IMR-90 (cell line): Measurements from ENCODE around the gene SPATA46. TPM values are rescaled to one million over a fixed set of nuclear protein-coding genes. Genes with fewer than 3 reads are reported as not detected.

Experiments
- ATAC-seq: fragments of 200-7000 bp; cut with Tn5 transposase; 2 replicates; pipeline ENCODE4 v1.9.1; 2020; ENCODE audit warnings: low read depth, mild to moderate bottlenecking, moderate library complexity
- BruUV-seq: library from RNA; stranded (reverse); fragments of 400-500 nt; replicated peaks from 2 replicates; lab custom pipeline; 2021; lab: Mats Ljungman, UMichigan
- CTCF ChIA-PET: fragments of 300-600 bp; formaldehyde crosslinking; extraction: SDS; loops from one replicate; lab custom pipeline; 2021; ENCODE audit warnings: antibody characterized with exemption; lab: Yijun Ruan, JAX
- POLR2A ChIA-PET: fragments of 300-600 bp; sonication (Branson Sonifier 250); formaldehyde crosslinking; loops from one replicate; lab custom pipeline; 2022; ENCODE audit warnings: antibody characterized with exemption; ENCODE audit not compliant: unreplicated experiment; lab: Charles Lee
- DNase-seq: peaks from one replicate; pipeline ENCODE4 v3.0.0; 2013
- H2AFZ ChIP-seq: replicated peaks from 2 replicates; pipeline ENCODE3; 2013; ENCODE audit warnings: low read length, mild to moderate bottlenecking; ENCODE audit not compliant: poor library complexity
- H2AK5ac ChIP-seq: 2 replicates; pipeline ENCODE4 v1.6.1; 2013; ENCODE audit warnings: low read depth, low read length, inconsistent platforms
- H2AK9ac ChIP-seq: replicated peaks from 2 replicates; pipeline ENCODE3; 2013; ENCODE audit warnings: mild to moderate bottlenecking, low read depth, low read length, moderate library complexity; ENCODE audit not compliant: poor library complexity
- H2BK120ac ChIP-seq: 2 replicates; pipeline ENCODE4 v1.6.1; 2013; ENCODE audit warnings: low read depth, low read length, inconsistent platforms
- H2BK15ac ChIP-seq: 3 replicates; pipeline ENCODE4 v1.6.1; 2013; ENCODE audit warnings: low read depth, low read length, inconsistent platforms
- H2BK20ac ChIP-seq: 2 replicates; pipeline ENCODE4 v1.6.1; 2013; ENCODE audit warnings: low read depth, mild to moderate bottlenecking, inconsistent platforms, low read length, moderate library complexity
- H2BK5ac ChIP-seq: 2 replicates; pipeline ENCODE4 v1.6.1; 2013; ENCODE audit warnings: mild to moderate bottlenecking, low read depth, low read length, inconsistent platforms; ENCODE audit not compliant: poor library complexity, severe bottlenecking
- H3K14ac ChIP-seq: replicated peaks from 2 replicates; pipeline ENCODE4 v1.6.1; 2013; ENCODE audit warnings: low read depth, low read length, inconsistent platforms
- H3K18ac ChIP-seq: 2 replicates; pipeline ENCODE4 v1.6.1; 2013; ENCODE audit warnings: low read depth, low read length, control low read depth
- H3K23ac ChIP-seq: 2 replicates; pipeline ENCODE4 v1.6.1; 2013; ENCODE audit warnings: low read depth, low read length, inconsistent platforms
- H3K27ac ChIP-seq: 2 replicates; pipeline ENCODE4 v1.5.1; 2013; ENCODE audit warnings: mild to moderate bottlenecking, control low read depth, low read length; ENCODE audit not compliant: insufficient read depth
- H3K27me3 ChIP-seq: 2 replicates; pipeline ENCODE4 v1.6.1; 2013; ENCODE audit warnings: low read length; ENCODE audit not compliant: control insufficient read depth, insufficient read depth
- H3K36me3 ChIP-seq: 2 replicates; pipeline ENCODE4 v1.6.1; 2013; ENCODE audit warnings: low read length, mixed read lengths; ENCODE audit not compliant: control insufficient read depth, insufficient read depth
- H3K4ac ChIP-seq: 2 replicates; pipeline ENCODE4 v1.6.1; 2013; ENCODE audit warnings: low read depth, low read length, inconsistent platforms
- H3K4me1 ChIP-seq: 2 replicates; pipeline ENCODE4 v1.6.1; 2013; ENCODE audit warnings: low read length, mixed read lengths; ENCODE audit not compliant: control insufficient read depth, insufficient read depth
- H3K4me2 ChIP-seq: 2 replicates; pipeline ENCODE4 v1.6.1; 2013; ENCODE audit warnings: low read depth, mild to moderate bottlenecking, control low read depth, low read length, moderate library complexity
- H3K4me3 ChIP-seq: 2 replicates; pipeline ENCODE4 v1.5.1; 2013; ENCODE audit warnings: low read depth, mild to moderate bottlenecking, control low read depth, low read length, moderate library complexity; ENCODE audit not compliant: insufficient read depth
- H3K56ac ChIP-seq: 2 replicates; pipeline ENCODE4 v1.6.1; 2013; ENCODE audit warnings: low read length, inconsistent platforms; ENCODE audit not compliant: insufficient read depth; ENCODE audit errors: extremely low read depth
- H3K79me1 ChIP-seq, 2 experiments: 2 replicates each; pipeline ENCODE4 v1.6.1; 2013; ENCODE audit warnings: low read length in 2 of 2, inconsistent platforms in 1 of 2, low read depth in 1 of 2
- H3K9ac ChIP-seq: 2 replicates; pipeline ENCODE4 v1.6.1; 2013; ENCODE audit warnings: low read depth, low read length, control low read depth
- H3K9me1 ChIP-seq: 2 replicates; pipeline ENCODE4 v1.6.1; 2013; ENCODE audit warnings: low read length, inconsistent platforms; ENCODE audit not compliant: insufficient read depth
- H3K9me3 ChIP-seq: 2 replicates; pipeline ENCODE4 v1.6.1; 2013; ENCODE audit warnings: low read length; ENCODE audit not compliant: control insufficient read depth, insufficient read depth
- H4K20me1 ChIP-seq: 2 replicates; pipeline ENCODE4 v1.6.1; 2013; ENCODE audit warnings: low read length, inconsistent platforms; ENCODE audit not compliant: insufficient read depth
- H4K5ac ChIP-seq: 2 replicates; pipeline ENCODE4 v1.6.1; 2013; ENCODE audit warnings: mild to moderate bottlenecking, low read depth, low read length, control low read depth
- H4K8ac ChIP-seq, 2 experiments: 2 replicates each; pipeline ENCODE4 v1.6.1; 2013; ENCODE audit warnings: low read depth in 2 of 2, low read length in 2 of 2, control low read depth in 1 of 2, inconsistent platforms in 1 of 2
- H4K91ac ChIP-seq: 2 replicates; pipeline ENCODE4 v1.6.1; 2013; ENCODE audit warnings: low read depth, low read length, inconsistent platforms; ENCODE audit not compliant: insufficient read depth
- CEBPB ChIP-seq: IDR thresholded peaks from 2 replicates; pipeline ENCODE4 v1.6.1; 2012; ENCODE audit warnings: low read depth, low read length, improper control_type of control experiment
- CHD1 ChIP-seq: IDR thresholded peaks from 2 replicates; pipeline ENCODE4 v1.6.1; 2012; ENCODE audit warnings: low read depth, low read length, improper control_type of control experiment
- FOS ChIP-seq: fragments of 150-350 bp; IDR thresholded peaks from 2 replicates; pipeline ENCODE4 v1.6.1; 2016; ENCODE audit warnings: low read depth, low read length
- MAFK ChIP-seq: IDR thresholded peaks from 2 replicates; pipeline ENCODE4 v1.6.1; 2012; ENCODE audit warnings: low read depth, low read length, improper control_type of control experiment
- MXI1 ChIP-seq: IDR thresholded peaks from 2 replicates; pipeline ENCODE4 v1.6.1; 2012; ENCODE audit warnings: low read depth, mild to moderate bottlenecking, low read length, moderate library complexity, borderline replicate concordance
- NFE2L2 ChIP-seq: fragments of 150-350 bp; IDR thresholded peaks from 2 replicates; pipeline ENCODE4 v1.6.1; 2016; ENCODE audit warnings: low read depth, mild to moderate bottlenecking, low read length
- RAD21 ChIP-seq: IDR thresholded peaks from 2 replicates; pipeline ENCODE4 v1.6.1; 2012; ENCODE audit warnings: low read length, improper control_type of control experiment
- RFX5 ChIP-seq: IDR thresholded peaks from 2 replicates; pipeline ENCODE4 v1.8.0; 2012; ENCODE audit warnings: low read depth, mild to moderate bottlenecking, low read length, moderate library complexity
- WGBS, 2 experiments: methylation state at CpG; one replicate each; pipeline versions ENCODE4 v1.1.5 to v1.1.7; 2013; ENCODE audit warnings: missing lambda C conversion rate in 2 of 2; ENCODE audit not compliant: insufficient read length in 1 of 2; ENCODE audit errors: extremely low coverage in 2 of 2; 5-methylcytosine and 5-hydroxymethylcytosine counted together
- dilution Hi-C: fragments of 300-500 bp; cut with HindIII; formaldehyde crosslinking; loops from one replicate; pipeline ENCODE4 v1.14.3; 2018; ENCODE audit warnings: low sequenced_read_pairs; ENCODE audit not compliant: unreplicated experiment
- in situ Hi-C: fragments of 300-500 bp; cut with MboI; formaldehyde crosslinking; loops from 3 replicates; pipeline ENCODE4 v1.14.3; 2019; ENCODE audit warnings: low sequenced_read_pairs, inconsistent platforms, mixed read lengths
- intact Hi-C: fragments of 100-400 bp; cut with micrococcal nuclease; formaldehyde crosslinking; loops from 2 replicates; pipeline ENCODE4 v1.10.0; 2022
- polyA plus RNA-seq, 3 experiments: library from polyadenylated mRNA; depleted of rRNA; stranded (reverse); fragments of >200 nt; gene quantifications; 2 replicates each; pipeline ENCODE4 v1.2.3, GENCODE V29; 2012; ENCODE audit warnings: low replicate concordance in 1 of 3
- total RNA-seq: library from RNA; depleted of rRNA; stranded (reverse); fragments of >200 nt; gene quantifications from 2 replicates; pipeline ENCODE4 v1.2.3, GENCODE V29; 2012
- TF ChIP-seq, protein P1 (sequence below): fragments of 150-350 bp; IDR thresholded peaks from 2 replicates; pipeline ENCODE4 v1.6.1; 2016; ENCODE audit warnings: low read depth, mild to moderate bottlenecking, low read length, moderate library complexity, borderline replicate concordance
- TF ChIP-seq, protein P2 (sequence below): conservative IDR thresholded peaks from 2 replicates; pipeline ENCODE4 v1.5.1; 2012; ENCODE audit warnings: mild to moderate bottlenecking, low read depth, low read length, improper control_type of control experiment

The SPATA46 gene
- total and polyA plus RNA-seq, 2 of the 4 experiments (the other 2 are of a cell fraction) = not detected

- Histone ChIP-seq H4K5ac (no peak overlapping the region), H3K27me3 (peaks cover 13% of the 10 kb centered on the region), H2AK9ac (no peak overlapping the region), H2BK20ac (no peak overlapping the region), H3K4me1 (no peaks in the 10 kb centered on the region), H3K4ac (no peak overlapping the region), H4K91ac (no peak overlapping the region), H2BK5ac (no peak overlapping the region), H3K4me3 (no peak overlapping the region), H3K9me3 (no peaks in the 10 kb centered on the region), H3K27ac (no peak overlapping the region), H3K36me3 (no peaks in the 10 kb centered on the region), H2BK15ac (no peak overlapping the region), H3K4me2 (no peak overlapping the region), H2AFZ (no peak overlapping the region), H3K56ac (no peak overlapping the region), H4K20me1 (no peaks in the 10 kb centered on the region), H3K79me1 (no peaks in the 10 kb centered on the region), H4K8ac (no peak overlapping the region), H2BK120ac (no peak overlapping the region), H3K18ac (no peak overlapping the region), H3K23ac (no peak overlapping the region), H3K9ac (no peak overlapping the region), H3K14ac (no peak overlapping the region), H2AK5ac (no peak overlapping the region), H3K9me1 (no peaks in the 10 kb centered on the region; the same call in 1 of the 2 replicates)
- 80% methylated on average over 4 of the region's 5 CpGs; no CpG with 5 or more reads in 1 of the 2 experiments for WGBS, 2 experiments
- intact Hi-C loops = no loop called here
- ATAC-seq (no peak), DNase-seq (no peak)
- BruUV-seq = no TSS peak
- POLR2A ChIA-PET = no interaction called here
- dilution Hi-C loops = no loop called here
- CTCF ChIA-PET = no interaction called here
- TF ChIP-seq, protein P1, sequence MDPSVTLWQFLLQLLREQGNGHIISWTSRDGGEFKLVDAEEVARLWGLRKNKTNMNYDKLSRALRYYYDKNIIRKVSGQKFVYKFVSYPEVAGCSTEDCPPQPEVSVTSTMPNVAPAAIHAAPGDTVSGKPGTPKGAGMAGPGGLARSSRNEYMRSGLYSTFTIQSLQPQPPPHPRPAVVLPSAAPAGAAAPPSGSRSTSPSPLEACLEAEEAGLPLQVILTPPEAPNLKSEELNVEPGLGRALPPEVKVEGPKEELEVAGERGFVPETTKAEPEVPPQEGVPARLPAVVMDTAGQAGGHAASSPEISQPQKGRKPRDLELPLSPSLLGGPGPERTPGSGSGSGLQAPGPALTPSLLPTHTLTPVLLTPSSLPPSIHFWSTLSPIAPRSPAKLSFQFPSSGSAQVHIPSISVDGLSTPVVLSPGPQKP = no peak
- TF ChIP-seq, protein P2, sequence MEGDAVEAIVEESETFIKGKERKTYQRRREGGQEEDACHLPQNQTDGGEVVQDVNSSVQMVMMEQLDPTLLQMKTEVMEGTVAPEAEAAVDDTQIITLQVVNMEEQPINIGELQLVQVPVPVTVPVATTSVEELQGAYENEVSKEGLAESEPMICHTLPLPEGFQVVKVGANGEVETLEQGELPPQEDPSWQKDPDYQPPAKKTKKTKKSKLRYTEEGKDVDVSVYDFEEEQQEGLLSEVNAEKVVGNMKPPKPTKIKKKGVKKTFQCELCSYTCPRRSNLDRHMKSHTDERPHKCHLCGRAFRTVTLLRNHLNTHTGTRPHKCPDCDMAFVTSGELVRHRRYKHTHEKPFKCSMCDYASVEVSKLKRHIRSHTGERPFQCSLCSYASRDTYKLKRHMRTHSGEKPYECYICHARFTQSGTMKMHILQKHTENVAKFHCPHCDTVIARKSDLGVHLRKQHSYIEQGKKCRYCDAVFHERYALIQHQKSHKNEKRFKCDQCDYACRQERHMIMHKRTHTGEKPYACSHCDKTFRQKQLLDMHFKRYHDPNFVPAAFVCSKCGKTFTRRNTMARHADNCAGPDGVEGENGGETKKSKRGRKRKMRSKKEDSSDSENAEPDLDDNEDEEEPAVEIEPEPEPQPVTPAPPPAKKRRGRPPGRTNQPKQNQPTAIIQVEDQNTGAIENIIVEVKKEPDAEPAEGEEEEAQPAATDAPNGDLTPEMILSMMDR = no peak
- TF ChIP-seq MAFK (no peak), FOS (no peak), CHD1 (no peak), NFE2L2 (no peak), MXI1 (no peak), RAD21 (no peak), RFX5 (no peak), CEBPB (no peak)
- in situ Hi-C loops = no loop called here
Measured at GRCh38 chr1:162361349-162361748, 15.3 kb downstream of the SPATA46 start.
